Common myeloid progenitor, CD34-positive (primary cell): ENCODE data around the gene KLF6.

ENCODE experiments used
- CTCF ChIA-PET: fragments of 350-600 bp; sonication (Branson Sonifier 250); formaldehyde crosslinking; loops from one replicate; lab custom pipeline; 2021; ENCODE audit warnings: antibody characterized with exemption; lab: Charles Lee
- POLR2A ChIA-PET: fragments of 350-600 bp; sonication (Branson Sonifier 250); formaldehyde crosslinking; loops from one replicate; lab custom pipeline; 2021; ENCODE audit warnings: antibody characterized with exemption; lab: Charles Lee
- DNase-seq, 3 donors: peaks; one replicate each; pipeline versions ENCODE4 v3.0.0 to v3.0.0-alpha.2; 2013
- H3K27ac ChIP-seq, 2 experiments: 1 replicate in 1 of 2; 2 replicates in 1 of 2; pipeline ENCODE4 v1.7.0; 2013; ENCODE audit warnings: inconsistent platforms in 2 of 2, low read length in 2 of 2, mild to moderate bottlenecking in 2 of 2, low read depth in 1 of 2, moderate library complexity in 1 of 2; ENCODE audit not compliant: severe bottlenecking in 2 of 2, insufficient read depth in 1 of 2, poor library complexity in 1 of 2
- H3K27me3 ChIP-seq, 5 experiments: replicated peaks in 2 of 5; 1 replicate in 3 of 5; 2 replicates in 2 of 5; pipeline versions ENCODE4 v1.6.1 to v1.7.0; 2013; ENCODE audit warnings: low read length in 4 of 5, mild to moderate bottlenecking in 2 of 5, moderate library complexity in 2 of 5, inconsistent platforms in 1 of 5; ENCODE audit not compliant: insufficient read depth in 5 of 5, control insufficient read depth in 4 of 5
- H3K36me3 ChIP-seq, 4 experiments: 1 replicate in 2 of 4; 2 replicates in 2 of 4; pipeline versions ENCODE4 v1.6.1 to v1.7.0; 2013; ENCODE audit warnings: low read length in 3 of 4, control low read depth in 1 of 4, mild to moderate bottlenecking in 1 of 4; ENCODE audit not compliant: control insufficient read depth in 4 of 4, insufficient read depth in 4 of 4
- H3K4me1 ChIP-seq, 4 experiments: 1 replicate in 3 of 4; 2 replicates in 1 of 4; pipeline versions ENCODE4 v1.6.1 to v1.7.1; 2013; ENCODE audit warnings: low read length in 3 of 4, mild to moderate bottlenecking in 3 of 4, control low read depth in 1 of 4, inconsistent platforms in 1 of 4, moderate library complexity in 1 of 4; ENCODE audit not compliant: control insufficient read depth in 4 of 4, insufficient read depth in 4 of 4; ENCODE audit errors: control extremely low read depth in 1 of 4
- H3K4me3 ChIP-seq, 7 experiments: 1 replicate in 4 of 7; 2 replicates in 3 of 7; pipeline versions ENCODE4 v1.5.1 to v1.7.0; 2013; ENCODE audit warnings: mild to moderate bottlenecking in 7 of 7, low read length in 6 of 7, moderate library complexity in 6 of 7, inconsistent platforms in 2 of 7, low read depth in 2 of 7, control low read depth in 1 of 7; ENCODE audit not compliant: insufficient read depth in 4 of 7, control insufficient read depth in 1 of 7; ENCODE audit errors: extremely low read depth in 1 of 7
- H3K9me3 ChIP-seq, 5 experiments: 1 replicate in 4 of 5; 2 replicates in 1 of 5; pipeline versions ENCODE4 v1.6.1 to v1.7.1; 2013; ENCODE audit warnings: low read length in 4 of 5, mild to moderate bottlenecking in 2 of 5, inconsistent platforms in 1 of 5, low read depth in 1 of 5, moderate library complexity in 1 of 5; ENCODE audit not compliant: control insufficient read depth in 4 of 5, insufficient read depth in 2 of 5; ENCODE audit errors: control extremely low read depth in 1 of 5
- WGBS: methylation state at CpG from one replicate; pipeline ENCODE4 v1.1.5; 2013; ENCODE audit not compliant: insufficient coverage; 5-methylcytosine and 5-hydroxymethylcytosine counted together

Gene KLF6

DNA sequence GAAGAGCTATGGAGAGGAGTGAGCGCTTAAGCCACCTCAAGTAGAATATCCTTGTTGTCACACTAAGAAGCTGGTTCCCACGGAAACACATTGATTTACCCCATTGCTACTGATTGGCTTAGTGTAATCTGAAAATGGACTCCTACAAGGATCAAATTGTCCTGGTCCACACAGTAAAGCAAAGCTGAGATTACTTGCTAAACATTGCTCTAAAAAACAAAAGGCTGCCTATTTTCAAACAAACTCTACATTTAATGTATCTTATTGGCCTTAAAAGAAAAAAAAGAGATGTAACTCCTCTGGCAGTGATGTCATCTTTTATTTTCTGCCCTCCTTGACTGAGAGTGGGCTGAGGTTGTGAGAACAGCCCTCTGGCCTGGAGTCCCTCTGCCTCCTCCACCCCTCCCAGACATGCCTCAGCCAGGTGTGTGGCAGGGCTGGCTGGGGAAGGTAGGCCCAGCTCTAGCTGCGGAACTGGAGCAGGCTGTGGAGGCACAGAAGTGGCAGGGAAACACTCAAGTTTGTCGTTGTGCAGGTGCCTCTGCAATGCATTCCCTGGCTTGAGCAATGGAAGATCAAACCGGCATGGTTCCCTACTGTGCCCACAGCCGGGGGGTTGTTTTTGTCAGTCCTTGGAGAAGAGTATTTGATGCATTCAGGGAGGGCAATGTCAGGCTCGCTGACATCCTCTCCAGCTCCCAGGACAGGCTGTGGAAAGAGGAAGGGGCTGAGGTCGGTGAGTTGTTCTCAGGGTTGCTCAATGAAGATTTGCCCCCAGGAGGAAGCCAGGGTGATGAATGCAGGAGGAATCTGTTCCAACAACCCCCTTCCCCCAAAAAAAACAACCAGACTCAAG is 9.1 kb downstream of the KLF6 start:
- Histone ChIP-seq H3K27me3 (no peaks in the 10 kb centered on the region), H3K36me3 (peaks cover 22 to 56% (median 42%) of the 10 kb centered on the region in 4 experiments), H3K27ac (peak overlapping the region in 1 of 2 experiments; percentile 4), H3K9me3 (no peaks in the 10 kb centered on the region), H3K4me3 (no peak overlapping the region), H3K4me1 (peaks cover 15 to 26% (median 21%) of the 10 kb centered on the region in 4 experiments)
- peak in 2 of 3 donors; percentile 76 to 81 for DNase-seq
- 73% methylated on average over 6 of the region's 8 CpGs for WGBS
- ChIA-PET CTCF (interaction anchor here (0.9 to 1.5 kb wide), 6 partner anchors 9 to 882 kb away, joined by 3 to 4 read pairs (median 3); partner anchors contain the start of gene KLF6), POLR2A (interaction anchor here (0.8 to 3.4 kb wide), 3 partner anchors 9 to 36 kb away, joined by 3 to 17 read pairs (median 4); partner anchors contain the start of gene KLF6)

DNA sequence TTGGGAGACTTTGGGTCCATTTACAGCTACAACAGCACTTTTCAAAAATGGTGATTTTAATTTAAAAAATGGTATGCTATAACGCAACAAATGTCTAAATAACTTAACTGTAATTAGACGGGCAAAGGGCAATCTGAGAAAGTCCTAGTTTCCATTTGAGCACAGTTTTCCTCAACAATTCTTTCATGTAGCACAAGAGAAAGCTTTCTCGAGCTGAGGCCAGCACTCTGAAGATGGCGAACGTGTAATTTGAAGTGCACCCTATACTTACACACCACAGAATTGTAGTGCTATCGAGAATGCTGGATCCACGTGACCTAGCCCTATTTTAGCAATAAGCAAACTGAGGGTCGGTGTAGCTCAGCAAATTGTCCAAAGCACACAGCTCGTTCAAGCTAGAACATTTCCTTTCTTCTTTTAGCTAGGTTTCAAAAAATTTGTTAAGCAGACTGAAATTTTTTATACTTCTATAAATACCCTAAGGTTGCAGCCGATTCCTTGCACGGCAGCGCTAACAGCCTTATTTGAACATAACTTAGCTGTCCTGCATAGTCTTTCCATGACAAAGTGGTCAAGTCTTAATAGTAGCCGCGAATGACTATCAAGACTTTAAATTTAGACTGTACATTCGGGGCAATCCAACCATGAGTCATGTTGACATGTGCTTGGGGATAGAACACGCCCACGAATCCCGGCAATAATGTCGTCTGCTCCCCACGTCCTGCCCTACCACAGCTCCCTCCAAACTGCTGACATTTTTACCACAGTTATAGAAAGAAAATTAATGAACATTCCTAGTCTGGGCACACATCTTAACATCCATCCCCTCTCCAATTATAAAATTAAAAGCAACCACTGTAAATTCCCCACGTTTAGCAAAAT is 10.0 kb downstream of the KLF6 start:
- H3K36me3 ChIP-seq = peaks cover 19 to 48% (median 34%) of the 10 kb centered on the region in 4 experiments
- peaks cover 8 to 24% (median 19%) of the 10 kb centered on the region in 4 experiments for H3K4me1 ChIP-seq
- WGBS = 99% methylated on average over 10 of the region's 21 CpGs
- no peak overlapping the region for H3K4me3 ChIP-seq
- ChIA-PET CTCF (interaction anchor here (0.9 to 1.5 kb wide), 7 partner anchors 9 to 883 kb away, joined by 3 to 4 read pairs (median 3); partner anchors contain the start of gene KLF6), POLR2A (interaction anchor here (0.8 to 3.4 kb wide), 3 partner anchors 9 to 37 kb away, joined by 3 to 17 read pairs (median 4); partner anchors contain the start of gene KLF6)
- DNase-seq = peak in 2 of 3 donors; percentile 69 to 71
- H3K9me3 ChIP-seq = no peaks in the 10 kb centered on the region
- peak overlapping the region in 1 of 2 experiments; percentile 4 for H3K27ac ChIP-seq
- H3K27me3 ChIP-seq = no peaks in the 10 kb centered on the region

DNA sequence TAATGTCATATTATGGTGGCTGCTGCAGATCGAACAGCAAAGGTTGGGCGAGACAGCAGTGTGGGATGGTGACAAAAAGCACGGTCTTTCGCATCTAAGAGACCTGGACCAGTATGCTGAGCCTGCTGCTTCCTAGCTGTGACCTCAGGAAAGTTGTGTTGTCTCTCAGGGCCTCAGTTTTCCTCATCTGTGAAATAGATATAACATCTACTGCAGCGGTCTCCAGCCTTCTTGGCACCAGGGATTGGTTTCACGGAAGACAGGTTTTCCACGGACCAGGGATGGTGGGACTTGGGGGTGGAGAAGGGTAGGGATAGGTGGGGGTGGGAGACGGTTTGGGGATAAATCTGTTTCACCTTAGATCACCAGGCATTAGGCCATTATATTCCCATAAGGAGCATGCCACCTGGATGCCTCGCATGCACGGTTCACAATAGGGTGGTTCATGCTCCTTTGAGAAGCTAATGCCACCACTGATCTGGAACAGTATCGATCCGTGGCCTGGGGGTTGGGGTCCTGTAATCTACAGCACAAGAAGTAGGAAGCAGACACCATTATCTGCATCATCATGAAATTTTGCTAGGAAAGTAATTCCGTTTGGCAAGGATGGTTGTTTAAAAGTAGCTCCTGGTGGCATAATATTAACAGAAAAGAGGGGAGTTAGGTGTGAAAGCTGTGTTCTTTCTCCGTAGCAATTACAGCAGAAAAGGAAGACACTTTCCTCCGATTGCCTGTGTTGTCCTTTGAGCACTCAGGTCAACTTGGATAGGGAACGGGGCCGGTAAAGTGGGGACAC is 10.8 kb downstream of the KLF6 start:
- WGBS = 100% methylated on average over 11 of the region's 17 CpGs
- peaks cover 12 to 30% (median 23%) of the 10 kb centered on the region in 4 experiments for H3K4me1 ChIP-seq
- no peaks in the 10 kb centered on the region for H3K9me3 ChIP-seq
- ChIA-PET CTCF (interaction anchor here (1.1 to 1.4 kb wide), 5 partner anchors 12 to 884 kb away, joined by 3 to 4 read pairs (median 3); no protein-coding TSS in a partner anchor), POLR2A (interaction anchor here (3.4 kb wide), 1 partner anchor 11 kb away, joined by 17 read pairs; the partner anchor contains the start of gene KLF6)
- H3K36me3 ChIP-seq = peaks cover 15 to 39% (median 27%) of the 10 kb centered on the region in 4 experiments
- no peaks in the 10 kb centered on the region for H3K27me3 ChIP-seq
- peak in 2 of 3 donors; percentile 47 to 65 for DNase-seq
- no peak overlapping the region for H3K27ac ChIP-seq
- H3K4me3 ChIP-seq = no peak overlapping the region

DNA sequence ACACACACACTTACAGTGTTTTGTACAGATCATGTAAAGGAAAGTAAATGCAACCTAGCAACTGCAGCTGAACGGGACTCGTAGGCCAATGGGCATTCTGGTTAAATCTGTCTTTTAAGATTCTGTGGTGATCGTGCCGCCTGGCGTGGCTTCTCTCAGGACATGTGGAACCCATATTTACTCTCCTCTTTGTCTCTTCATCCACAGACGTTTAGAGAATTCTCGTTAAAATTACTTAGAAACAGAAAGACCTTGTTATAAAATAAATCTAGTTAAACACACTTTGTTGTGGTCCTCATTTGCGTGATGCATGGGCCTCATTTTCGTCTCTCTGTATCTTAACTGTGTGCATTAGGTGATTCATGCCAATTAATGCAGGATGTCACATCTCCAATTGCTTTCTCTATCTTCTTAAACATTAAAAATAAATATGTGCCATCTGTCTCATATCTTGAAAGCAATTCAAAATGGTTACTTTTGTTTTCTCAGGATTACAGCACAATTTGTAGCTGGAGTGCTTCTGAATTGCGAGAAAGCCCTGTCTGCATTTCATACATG is 11.5 kb downstream of the KLF6 start:
- peaks cover 10 to 33% (median 23%) of the 10 kb centered on the region in 4 experiments for H3K4me1 ChIP-seq
- 91% methylated on average over 8 of the region's 10 CpGs for WGBS
- ChIA-PET CTCF (interaction anchor here (1.4 kb wide), 1 partner anchor 18 kb away, joined by 3 read pairs; no protein-coding TSS in a partner anchor), POLR2A (no interaction called here)
- no peaks in the 10 kb centered on the region for H3K9me3 ChIP-seq
- no peak overlapping the region for H3K27ac ChIP-seq
- H3K36me3 ChIP-seq = peaks cover 8 to 33% (median 20%) of the 10 kb centered on the region in 4 experiments
- H3K27me3 ChIP-seq = no peaks in the 10 kb centered on the region
- H3K4me3 ChIP-seq = no peak overlapping the region
- no peak for DNase-seq

GRCh38 chr10:3772361-3773171 is 12.4 kb downstream of the KLF6 start:
- no peak overlapping the region for H3K4me3 ChIP-seq
- H3K9me3 ChIP-seq = no peaks in the 10 kb centered on the region
- no peak for DNase-seq
- peaks cover 10 to 38% (median 21%) of the 10 kb centered on the region in 4 experiments for H3K4me1 ChIP-seq
- H3K36me3 ChIP-seq = peaks cover 3 to 23% (median 15%) of the 10 kb centered on the region in 4 experiments
- 96% methylated on average over 7 of the region's 10 CpGs for WGBS
- no peaks in the 10 kb centered on the region for H3K27me3 ChIP-seq
- ChIA-PET CTCF (interaction anchor here (1.1 to 1.4 kb wide), 2 partner anchors 10 to 17 kb away, joined by 3 read pairs; no protein-coding TSS in a partner anchor), POLR2A (no interaction called here)
- H3K27ac ChIP-seq = no peak overlapping the region
